SU-DHL-6 (cell line): ENCODE results near the gene CDKN3.
"Not testable (repeated sequence)": the region's sequence is repeated elsewhere in the genome, so short reads cannot be mapped to it uniquely, and the experiment has no call there.

Experiments used
- H2AFZ ChIP-seq: fragments of 200-600 bp; sonication (generic); 2 replicates; pipeline ENCODE4 v1.6.1; 2014; ENCODE audit warnings: low read depth, mild to moderate bottlenecking, moderate library complexity, mixed read lengths, antibody characterized with exemption, low read length; ENCODE audit not compliant: severe bottlenecking
- H3F3A ChIP-seq: fragments of 200-600 bp; shearing (Covaris generic); 2 replicates; pipeline ENCODE4 v1.6.0; 2016; ENCODE audit warnings: antibody characterized with exemption, mild to moderate bottlenecking; ENCODE audit not compliant: insufficient read depth
- H3K27ac ChIP-seq: fragments of 200-600 bp; sonication (generic); 2 replicates; pipeline ENCODE4 v1.5.1; 2016; ENCODE audit warnings: low read depth, mild to moderate bottlenecking, low read length, moderate library complexity, mixed read lengths
- H3K27me3 ChIP-seq: fragments of 200-600 bp; sonication (generic), shearing (Covaris generic); 2 replicates; pipeline ENCODE4 v1.6.0; 2014; ENCODE audit warnings: mild to moderate bottlenecking, low read length
- H3K36me3 ChIP-seq: fragments of 200-600 bp; sonication (generic); 2 replicates; pipeline ENCODE4 v1.6.1; 2014; ENCODE audit warnings: mild to moderate bottlenecking, low read length, mixed read lengths
- H3K4me2 ChIP-seq: fragments of 300-600, 200-600 bp; shearing (Covaris generic), sonication (generic); 2 replicates; pipeline ENCODE4 v1.6.0; 2014; ENCODE audit warnings: low read length, low read depth, mild to moderate bottlenecking; ENCODE audit not compliant: poor library complexity, severe bottlenecking
- H3K4me3 ChIP-seq: fragments of 200-600 bp; sonication (generic); 2 replicates; pipeline ENCODE4 v1.5.1; 2014; ENCODE audit warnings: antibody characterized with exemption, low read length, mild to moderate bottlenecking, mixed read lengths; ENCODE audit not compliant: insufficient read depth, poor library complexity, severe bottlenecking
- H3K79me2 ChIP-seq: fragments of 200-600 bp; sonication (generic); 2 replicates; pipeline ENCODE4 v1.6.1; 2014; ENCODE audit warnings: mild to moderate bottlenecking, low read length, moderate library complexity; ENCODE audit not compliant: insufficient read depth
- H3K9ac ChIP-seq: fragments of 200-600 bp; sonication (generic); 2 replicates; pipeline ENCODE4 v1.7.0; 2014; ENCODE audit warnings: mild to moderate bottlenecking, low read length
- H3K9me2 ChIP-seq: fragments of 200-600 bp; sonication (generic); replicated peaks from 2 replicates; pipeline ENCODE4 v1.6.1; 2014; ENCODE audit warnings: low read length; ENCODE audit not compliant: insufficient read depth
- H3K9me3 ChIP-seq: fragments of 200-600 bp; sonication (generic); 2 replicates; pipeline ENCODE4 v1.6.1; 2014; ENCODE audit warnings: low read length, mixed read lengths; ENCODE audit not compliant: insufficient read depth
- H4K20me1 ChIP-seq: fragments of 200-600 bp; sonication (generic); 2 replicates; pipeline ENCODE4 v1.6.1; 2014; ENCODE audit warnings: low read depth, mild to moderate bottlenecking, antibody characterized with exemption, low read length, moderate library complexity, mixed read lengths
- CTCF ChIP-seq: fragments of 200-600 bp; sonication (generic); IDR thresholded peaks from one replicate; pipeline ENCODE4 v1.5.1; 2017; ENCODE audit warnings: antibody characterized with exemption, mild to moderate bottlenecking, low read length, moderate library complexity; ENCODE audit not compliant: insufficient read depth, poor library complexity, severe bottlenecking
- EZH2phosphoT487 ChIP-seq: fragments of 200-600 bp; sonication (generic), shearing (Covaris generic); conservative IDR thresholded peaks from 2 replicates; pipeline ENCODE4 v1.6.1; 2018; ENCODE audit warnings: mild to moderate bottlenecking, antibody characterized with exemption, low read length, moderate library complexity, mixed read lengths

CDKN3 gene

GRCh38 chr14:54457609-54457996 is 60.8 kb downstream of the CDKN3 start:
- no peak for TF ChIP-seq CTCF
- no peak for TF ChIP-seq EZH2phosphoT487

GRCh38 chr14:54458536-54458935 is 61.7 kb downstream of the CDKN3 start:
- H3K27me3 ChIP-seq, H3K4me3 ChIP-seq, H4K20me1 ChIP-seq, H3K4me2 ChIP-seq, H3F3A ChIP-seq, H3K79me2 ChIP-seq, H2AFZ ChIP-seq, H3K9me2 ChIP-seq, H3K9ac ChIP-seq, H3K27ac ChIP-seq, H3K36me3 ChIP-seq: not testable (repeated sequence)
- H3K9me3 ChIP-seq = peaks cover 15% of the 10 kb centered on the region; the same call in 1 of the 2 replicates

More at GRCh38 chr14:54457609-54457996, 60.8 kb downstream of the CDKN3 start:
- Histone ChIP-seq H4K20me1 (no peaks in the 10 kb centered on the region), H3F3A (no peaks in the 10 kb centered on the region), H3K4me2 (no peak overlapping the region), H3K9me2 (no peaks in the 10 kb centered on the region), H3K9ac (no peak overlapping the region), H3K79me2 (no peaks in the 10 kb centered on the region), H3K27me3 (no peaks in the 10 kb centered on the region), H3K4me3 (no peak overlapping the region), H3K27ac (no peak overlapping the region), H3K36me3 (no peaks in the 10 kb centered on the region), H2AFZ (no peak overlapping the region), H3K9me3 (peaks cover 15% of the 10 kb centered on the region; the same call in 1 of the 2 replicates)

- no peaks in the 10 kb centered on the region for H3K79me2 ChIP-seq
- no peak overlapping the region for H2AFZ ChIP-seq
- H3K9me2 ChIP-seq = no peaks in the 10 kb centered on the region
- H3K9me3 ChIP-seq = peaks cover 15% of the 10 kb centered on the region; the same call in 1 of the 2 replicates
- no peak overlapping the region for H3K4me3 ChIP-seq
- no peak overlapping the region for H3K9ac ChIP-seq
- H4K20me1 ChIP-seq = no peaks in the 10 kb centered on the region
- TF ChIP-seq CTCF (no peak), EZH2phosphoT487 (no peak)
- H3K27me3 ChIP-seq = no peaks in the 10 kb centered on the region
- no peak overlapping the region for H3K27ac ChIP-seq
- H3K36me3 ChIP-seq = no peaks in the 10 kb centered on the region
- no peaks in the 10 kb centered on the region for H3F3A ChIP-seq
- no peak overlapping the region for H3K4me2 ChIP-seq
Measured at GRCh38 chr14:54459106-54459505, 62.3 kb downstream of the CDKN3 start.

GRCh38 chr14:54462048-54462447 is 65.2 kb downstream of the CDKN3 start:
- Histone ChIP-seq H3K27me3 (no peaks in the 10 kb centered on the region), H3K36me3 (no peaks in the 10 kb centered on the region), H3K9me2 (no peaks in the 10 kb centered on the region), H2AFZ (no peak overlapping the region), H3F3A (no peaks in the 10 kb centered on the region), H3K4me3 (no peak overlapping the region), H3K27ac (no peak overlapping the region), H3K79me2 (no peaks in the 10 kb centered on the region), H3K4me2 (no peak overlapping the region), H3K9me3 (peaks cover 15% of the 10 kb centered on the region; the same call in 1 of the 2 replicates), H3K9ac (no peak overlapping the region), H4K20me1 (no peaks in the 10 kb centered on the region)
- no peak for TF ChIP-seq EZH2phosphoT487
- no peak for TF ChIP-seq CTCF
